Lower leg skin (tissue), 3 donors: ENCODE measurements around the gene TMEM127.

ENCODE experiments used
- CTCF ChIP-seq, 3 donors: fragments of 450-650 bp; IDR thresholded peaks; one replicate each; pipeline ENCODE4 v1.5.1; 2016; ENCODE audit warnings: antibody characterized with exemption in 3 of 3, mild to moderate bottlenecking in 3 of 3, moderate library complexity in 2 of 3
- POLR2A ChIP-seq, 2 donors: fragments of 450-650 bp; IDR thresholded peaks; one replicate each; pipeline ENCODE4 v1.6.1; 2016 to 2017; ENCODE audit warnings: antibody characterized with exemption in 2 of 2, mild to moderate bottlenecking in 1 of 2, moderate library complexity in 1 of 2

GRCh38 chr2:96261328-96262003 is 4.3 kb downstream of the TMEM127 start:
- no peak for TF ChIP-seq CTCF (IDR thresholded peaks at IDR 0.05)
- no peak for TF ChIP-seq POLR2A (IDR thresholded peaks at IDR 0.05)
